Mucosa of stomach (tissue), 1 donor: ENCODE data around the gene TTC27.

ENCODE experiments used
- H3K27me3 ChIP-seq: one replicate; pipeline ENCODE4 v1.7.0; 2013; ENCODE audit warnings: mild to moderate bottlenecking, low read length; ENCODE audit not compliant: control insufficient read depth, insufficient read depth
- H3K36me3 ChIP-seq: one replicate; pipeline ENCODE4 v1.7.0; 2013; ENCODE audit warnings: low read length; ENCODE audit not compliant: control insufficient read depth, insufficient read depth
- H3K4me1 ChIP-seq: one replicate; pipeline ENCODE4 v1.7.0; 2013; ENCODE audit warnings: mild to moderate bottlenecking, low read length; ENCODE audit not compliant: control insufficient read depth, insufficient read depth
- H3K4me3 ChIP-seq: one replicate; pipeline ENCODE4 v1.7.0; 2013; ENCODE audit warnings: low read length
- H3K9ac ChIP-seq: one replicate; pipeline ENCODE4 v1.7.0; 2013; ENCODE audit warnings: mild to moderate bottlenecking, low read length, moderate library complexity
- H3K9me3 ChIP-seq: one replicate; pipeline ENCODE4 v1.7.0; 2013; ENCODE audit warnings: mild to moderate bottlenecking, low read length, moderate library complexity; ENCODE audit not compliant: control insufficient read depth
- donor health status: Pancreatic carcinoma.

The TTC27 gene

DNA sequence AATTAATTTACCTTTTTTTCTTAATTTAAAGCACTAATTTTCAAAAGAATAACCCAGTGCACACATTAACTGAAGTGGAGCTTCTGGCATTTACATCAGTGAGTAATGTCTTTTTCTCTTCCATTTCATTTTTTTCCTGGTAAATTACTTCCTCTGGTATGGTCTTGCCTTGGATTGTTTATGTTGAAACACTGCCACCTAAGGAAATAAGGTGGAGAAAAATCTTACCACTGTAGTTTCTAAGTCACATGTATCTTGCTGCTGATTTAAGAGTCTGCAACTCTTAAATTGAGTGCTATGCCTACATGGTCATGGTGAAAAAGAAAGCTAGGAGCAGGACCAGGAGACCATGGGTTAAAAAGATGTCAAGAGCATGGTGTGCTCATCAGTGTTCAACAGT is 51.0 kb downstream of the TTC27 start:
- Histone ChIP-seq H3K9me3 (no peaks in the 10 kb centered on the region), H3K9ac (no peak overlapping the region), H3K27me3 (no peaks in the 10 kb centered on the region), H3K4me3 (no peak overlapping the region), H3K36me3 (no peaks in the 10 kb centered on the region), H3K4me1 (no peaks in the 10 kb centered on the region)

DNA sequence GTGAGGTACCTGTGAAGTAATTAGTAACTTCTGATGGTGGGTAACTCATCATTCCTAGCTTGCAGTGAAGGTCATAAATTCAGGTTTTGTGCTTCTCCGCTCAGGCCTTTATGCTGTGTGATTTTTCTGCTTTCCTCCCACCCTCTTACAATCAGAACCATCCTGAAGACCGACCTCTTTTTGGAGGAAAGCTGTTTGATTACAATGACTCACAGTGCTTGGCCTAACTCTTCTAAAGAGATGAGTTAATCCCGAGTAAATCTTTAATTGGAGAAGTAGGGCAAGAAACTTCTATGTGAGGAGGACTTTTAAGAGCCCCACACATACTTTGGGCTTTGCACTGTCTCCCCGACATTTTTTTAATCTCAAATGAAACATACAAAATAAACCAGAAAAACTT is 53.1 kb downstream of the TTC27 start:
- no peak overlapping the region for H3K9ac ChIP-seq
- no peaks in the 10 kb centered on the region for H3K9me3 ChIP-seq
- no peak overlapping the region for H3K4me3 ChIP-seq
- H3K27me3 ChIP-seq, result no peaks in the 10 kb centered on the region
- no peaks in the 10 kb centered on the region for H3K4me1 ChIP-seq
- H3K36me3 ChIP-seq, result no peaks in the 10 kb centered on the region

DNA sequence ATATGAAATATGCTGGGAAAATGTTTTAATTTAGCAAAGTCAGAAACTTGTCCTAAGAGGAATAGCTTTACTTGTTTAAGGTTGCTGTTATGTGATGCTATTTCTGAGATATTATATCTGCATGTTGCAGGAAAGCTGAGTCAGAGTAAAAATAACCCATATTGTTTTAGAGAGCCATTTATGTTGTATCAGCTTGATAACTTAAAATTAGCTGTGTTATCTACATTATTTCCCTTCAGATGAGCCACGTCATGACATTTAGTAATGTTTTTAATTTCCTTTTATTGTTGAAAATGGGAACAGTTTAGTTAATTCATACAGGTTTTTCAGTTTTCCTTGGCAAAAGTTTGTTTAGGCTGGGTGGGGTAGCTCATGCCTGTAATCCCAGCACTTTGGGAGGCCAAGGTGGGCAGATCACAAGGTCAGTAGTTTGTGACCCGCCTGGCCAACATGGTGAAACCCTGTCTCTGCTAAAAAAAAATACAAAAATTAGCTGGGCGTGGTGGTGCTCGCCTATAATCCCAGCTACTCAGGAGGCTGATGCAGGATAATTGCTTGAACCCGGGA is 55.8 kb downstream of the TTC27 start:
- no peaks in the 10 kb centered on the region for H3K9me3 ChIP-seq
- H3K4me3 ChIP-seq, result no peak overlapping the region
- no peaks in the 10 kb centered on the region for H3K4me1 ChIP-seq
- H3K27me3 ChIP-seq, result no peaks in the 10 kb centered on the region
- H3K36me3 ChIP-seq, result no peaks in the 10 kb centered on the region
- H3K9ac ChIP-seq, result no peak overlapping the region

DNA sequence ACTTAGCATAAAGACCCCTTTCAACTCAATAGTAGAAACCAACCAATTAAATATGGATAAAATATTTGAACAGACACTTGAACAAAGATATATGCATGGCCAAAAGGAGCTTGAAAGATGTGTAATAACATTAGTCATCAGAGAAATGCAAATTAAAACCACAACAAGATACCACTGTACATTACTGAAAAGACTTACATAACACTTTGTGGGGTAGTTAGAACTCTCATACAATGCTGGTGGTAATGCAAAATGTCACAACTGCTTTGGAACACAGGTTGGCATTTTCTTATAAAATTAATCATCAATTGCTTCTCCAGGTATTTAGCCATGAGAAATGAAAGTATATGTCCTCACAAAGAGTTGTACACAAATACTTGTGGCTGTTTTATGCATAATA is 60.7 kb downstream of the TTC27 start:
- no peak overlapping the region for H3K9ac ChIP-seq
- no peaks in the 10 kb centered on the region for H3K27me3 ChIP-seq

DNA sequence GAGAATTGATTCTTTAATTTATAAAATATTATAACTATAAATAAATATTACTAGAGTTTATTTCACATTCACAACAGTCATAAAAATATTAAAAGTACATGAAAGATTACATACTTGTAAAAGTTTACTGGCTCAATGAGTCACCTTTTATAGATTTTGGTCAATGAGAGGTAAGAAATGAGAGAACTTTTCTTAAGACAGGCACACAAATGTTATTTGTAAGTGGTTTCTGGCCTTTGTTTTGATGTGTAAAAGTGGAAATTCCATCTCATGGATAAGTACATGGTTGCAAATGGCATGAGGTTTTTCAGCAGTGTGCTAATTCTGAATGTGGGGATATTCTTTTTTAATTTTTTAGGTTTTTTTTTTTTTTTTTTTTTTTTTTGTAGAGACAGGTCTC is 63.8 kb downstream of the TTC27 start:
- Histone ChIP-seq H3K27me3 (no peaks in the 10 kb centered on the region), H3K9ac (no peak overlapping the region), H3K36me3 (no peaks in the 10 kb centered on the region), H3K4me3 (no peak overlapping the region), H3K9me3 (no peaks in the 10 kb centered on the region), H3K4me1 (no peaks in the 10 kb centered on the region)

More for the DNA sequence above, 60.7 kb downstream of the TTC27 start:
- H3K36me3 ChIP-seq, result no peaks in the 10 kb centered on the region
- H3K9me3 ChIP-seq, result no peaks in the 10 kb centered on the region
- H3K4me1 ChIP-seq, result no peaks in the 10 kb centered on the region
- no peak overlapping the region for H3K4me3 ChIP-seq

DNA sequence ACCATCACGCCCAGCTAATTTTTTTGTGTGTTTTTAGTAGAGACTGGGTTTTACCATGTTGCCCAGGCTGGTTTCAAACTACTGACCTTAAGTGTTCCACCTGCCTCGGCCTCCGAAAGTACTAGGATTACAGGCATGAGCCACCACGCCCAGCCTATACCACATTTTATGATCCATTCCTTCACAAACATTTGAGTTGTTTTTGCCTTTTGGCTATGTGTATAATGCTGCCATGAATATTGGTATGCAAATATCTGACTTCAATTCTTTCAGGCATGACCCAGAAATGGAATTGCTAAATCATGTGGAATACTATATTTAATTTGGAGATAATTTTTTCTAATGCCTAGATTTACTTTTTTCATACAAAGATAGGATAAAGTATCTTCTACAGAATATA is 68.6 kb downstream of the TTC27 start:
- H3K4me1 ChIP-seq, result no peaks in the 10 kb centered on the region
- no peak overlapping the region for H3K9ac ChIP-seq
- H3K36me3 ChIP-seq, result no peaks in the 10 kb centered on the region
- no peaks in the 10 kb centered on the region for H3K27me3 ChIP-seq
- no peak overlapping the region for H3K4me3 ChIP-seq
- no peaks in the 10 kb centered on the region for H3K9me3 ChIP-seq

DNA sequence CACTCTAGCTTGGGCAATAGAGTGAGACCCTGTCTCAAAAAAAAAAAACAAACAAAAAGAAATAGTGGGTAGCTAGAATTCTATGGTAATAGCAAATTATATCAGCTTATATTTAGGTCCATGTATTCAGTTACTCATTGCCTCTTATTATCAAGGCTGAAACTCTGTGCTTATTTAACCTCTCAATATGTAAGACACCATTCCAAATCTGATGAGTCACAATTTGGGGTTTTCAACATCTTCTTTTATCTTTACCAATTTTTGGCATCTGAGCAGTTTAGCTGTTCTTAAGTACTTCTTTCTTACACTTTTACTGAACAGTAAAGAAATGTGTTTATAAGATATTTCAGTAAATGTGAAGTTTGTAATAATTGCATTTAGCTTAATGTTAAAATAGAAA is 69.3 kb downstream of the TTC27 start:
- Histone ChIP-seq H3K9ac (no peak overlapping the region), H3K4me3 (no peak overlapping the region), H3K9me3 (no peaks in the 10 kb centered on the region), H3K36me3 (no peaks in the 10 kb centered on the region), H3K27me3 (no peaks in the 10 kb centered on the region), H3K4me1 (no peaks in the 10 kb centered on the region)

DNA sequence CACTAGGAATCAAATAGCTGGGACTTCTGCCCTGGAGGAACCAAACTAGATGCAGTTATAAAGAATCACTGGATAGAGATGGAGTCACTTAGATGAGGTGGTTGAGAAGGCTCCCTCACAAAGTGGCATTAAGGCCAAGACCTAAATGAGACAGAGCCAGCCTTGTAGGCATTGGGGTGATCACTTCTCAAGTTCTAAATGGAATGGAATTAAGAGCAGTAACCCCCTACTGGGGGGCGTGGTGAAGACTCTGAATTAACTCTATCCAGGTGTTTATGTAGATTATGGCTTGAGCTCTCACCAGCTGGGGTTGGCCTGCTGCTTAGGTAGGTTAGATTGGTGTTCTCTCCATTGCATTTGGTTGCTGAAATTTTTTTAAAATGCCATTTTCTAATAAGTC is 71.3 kb downstream of the TTC27 start:
- Histone ChIP-seq H3K4me3 (no peak overlapping the region), H3K27me3 (no peaks in the 10 kb centered on the region), H3K4me1 (no peaks in the 10 kb centered on the region), H3K36me3 (no peaks in the 10 kb centered on the region), H3K9ac (no peak overlapping the region), H3K9me3 (no peaks in the 10 kb centered on the region)

DNA sequence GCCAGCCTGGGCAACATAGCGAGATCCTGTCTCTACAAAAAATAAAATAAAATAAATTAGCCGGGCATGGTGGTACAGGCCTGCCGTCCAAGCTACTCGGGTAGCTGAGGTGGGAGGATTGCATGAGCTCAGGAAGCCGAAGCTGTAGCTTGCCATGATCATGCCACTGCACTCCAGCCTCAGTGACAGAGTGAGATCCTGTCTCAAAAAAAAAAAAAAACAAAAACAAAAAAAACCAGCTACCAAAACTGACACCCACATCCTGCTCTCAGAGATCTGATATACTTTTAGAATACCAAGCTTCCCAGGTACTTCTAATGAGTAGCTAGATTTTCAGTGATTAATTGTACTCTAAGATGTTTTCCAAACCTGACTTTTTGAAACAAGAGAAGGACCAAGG is 74.0 kb downstream of the TTC27 start:
- H3K36me3 ChIP-seq, result no peaks in the 10 kb centered on the region
- H3K9me3 ChIP-seq, result no peaks in the 10 kb centered on the region
- no peak overlapping the region for H3K9ac ChIP-seq
- no peaks in the 10 kb centered on the region for H3K27me3 ChIP-seq
- no peaks in the 10 kb centered on the region for H3K4me1 ChIP-seq
- no peak overlapping the region for H3K4me3 ChIP-seq

DNA sequence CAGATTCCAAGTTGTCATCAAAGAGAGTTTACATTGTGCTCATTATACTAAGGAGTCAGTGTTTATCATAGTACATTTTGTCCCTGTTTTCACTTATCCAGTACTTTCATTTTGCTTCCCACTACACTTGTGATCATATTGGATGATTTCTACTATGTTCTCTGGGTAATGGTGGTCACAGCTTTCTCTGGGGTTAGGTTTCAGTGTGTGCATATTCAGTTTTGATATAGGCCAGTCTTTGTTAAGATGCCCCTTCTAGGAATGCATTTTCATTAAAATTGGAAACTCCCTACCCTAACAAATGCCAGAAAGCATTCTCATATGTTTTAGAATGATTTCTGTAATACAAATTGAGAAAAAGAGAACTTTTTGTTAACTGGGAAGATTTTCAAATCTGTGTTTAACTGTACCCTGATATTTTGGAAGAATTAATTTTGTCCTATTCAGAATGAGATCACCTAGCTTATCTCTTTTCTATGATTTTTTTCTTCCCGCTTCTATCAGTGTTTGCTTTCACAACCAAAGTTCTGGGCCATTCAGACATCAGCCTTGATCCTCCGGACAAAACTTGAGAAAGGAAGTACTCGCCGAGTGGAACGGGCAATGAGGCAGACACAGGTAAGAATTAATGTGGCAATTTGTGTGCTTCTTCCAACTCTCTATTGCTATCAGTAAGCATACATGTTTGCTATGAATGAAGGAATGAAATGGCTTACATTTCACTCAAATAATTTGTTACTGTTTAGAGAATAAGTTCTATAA is 74.6 kb downstream of the TTC27 start:
- Histone ChIP-seq H3K27me3 (no peaks in the 10 kb centered on the region), H3K9ac (no peak overlapping the region), H3K4me3 (no peak overlapping the region), H3K4me1 (no peaks in the 10 kb centered on the region), H3K36me3 (no peaks in the 10 kb centered on the region), H3K9me3 (no peaks in the 10 kb centered on the region)

DNA sequence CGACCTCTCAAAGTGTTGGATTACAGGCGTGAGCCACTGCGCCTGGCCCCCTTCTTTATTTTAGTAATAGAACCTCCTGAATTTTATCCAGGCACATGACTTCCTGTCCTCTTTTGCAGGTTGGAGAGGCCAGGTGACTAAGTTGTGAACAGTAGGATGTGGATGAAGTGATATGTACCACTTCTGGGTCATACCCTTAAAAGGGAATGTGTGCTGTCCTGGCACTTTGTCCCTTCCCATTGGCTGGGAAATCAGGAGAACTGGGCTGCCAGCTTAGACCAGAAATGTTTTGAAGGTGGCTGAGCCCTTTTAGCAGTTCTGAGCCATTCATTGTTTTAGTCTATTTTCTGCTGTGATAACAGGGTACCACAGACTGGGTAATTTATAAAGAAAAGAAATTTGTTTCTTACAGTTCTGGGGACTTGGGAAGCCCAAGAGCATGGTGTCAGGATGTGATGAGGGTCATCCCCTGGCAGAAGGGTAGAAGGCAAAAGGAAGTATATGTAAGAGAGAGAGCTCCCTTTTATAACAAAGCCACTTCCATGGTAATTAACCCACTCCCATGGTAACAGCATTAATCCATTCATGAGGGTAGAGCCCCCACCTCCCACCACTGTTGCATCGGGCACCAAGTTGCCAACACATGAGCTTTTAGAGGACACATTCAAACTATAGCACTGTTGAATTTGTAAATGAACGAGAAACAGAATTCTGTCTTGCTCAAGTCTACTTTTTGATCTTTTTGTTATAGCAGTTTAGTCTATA is 79.1 kb downstream of the TTC27 start:
- Histone ChIP-seq H3K9ac (no peak overlapping the region), H3K9me3 (no peaks in the 10 kb centered on the region), H3K27me3 (no peaks in the 10 kb centered on the region), H3K4me1 (no peaks in the 10 kb centered on the region), H3K36me3 (no peaks in the 10 kb centered on the region), H3K4me3 (no peak overlapping the region)

DNA sequence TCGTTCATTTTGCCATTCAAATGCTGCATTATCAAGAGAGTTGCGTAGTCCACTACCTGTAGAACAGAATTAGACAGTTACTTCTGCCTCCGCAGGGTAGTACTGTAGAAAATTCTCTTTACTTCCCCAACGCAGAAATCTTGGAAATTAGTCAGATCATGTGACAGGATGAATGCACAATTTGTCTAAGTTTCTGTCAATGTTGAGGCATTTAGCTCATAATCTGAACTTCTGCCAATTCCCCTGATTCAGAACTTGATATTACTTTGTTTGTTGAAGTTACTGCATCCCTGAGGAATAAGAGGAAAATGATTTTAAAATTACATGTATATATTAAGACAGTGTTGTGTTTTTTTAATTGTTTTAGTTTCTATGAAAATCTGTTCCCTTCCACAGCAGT is 83.4 kb downstream of the TTC27 start:
- Histone ChIP-seq H3K36me3 (no peaks in the 10 kb centered on the region), H3K9ac (no peak overlapping the region), H3K27me3 (no peaks in the 10 kb centered on the region), H3K4me3 (no peak overlapping the region), H3K4me1 (no peaks in the 10 kb centered on the region), H3K9me3 (no peaks in the 10 kb centered on the region)
